Transverse colon (tissue), 4 donors: ENCODE results near the gene MOB1A. TPM values are rescaled to one million over a fixed set of nuclear protein-coding genes. Genes with fewer than 3 reads are reported as not detected.
"Not testable (repeated sequence)": the region's sequence is repeated elsewhere in the genome, so short reads cannot be mapped to it uniquely, and the experiment has no call there.

Experiments used
- DNase-seq: peaks from one replicate; pipeline ENCODE4 v3.0.0-alpha.2; 2019
- H3K27ac ChIP-seq, 4 donors: fragments of 200-600 bp; sonication (generic); 2 replicates each; pipeline ENCODE4 v1.5.1; 2016 to 2018; ENCODE audit warnings: inconsistent platforms in 4 of 4
- H3K27me3 ChIP-seq: fragments of 200-600 bp; sonication (generic); 2 replicates; pipeline ENCODE4 v1.5.1; 2017; ENCODE audit warnings: inconsistent platforms
- H3K36me3 ChIP-seq, 4 donors: fragments of 200-600 bp; sonication (generic); 2 replicates each; pipeline ENCODE4 v1.5.1; 2017 to 2019; ENCODE audit warnings: inconsistent platforms in 4 of 4
- H3K4me1 ChIP-seq, 4 donors: fragments of 200-600 bp; sonication (generic); 2 replicates each; pipeline ENCODE4 v1.5.1; 2017 to 2020; ENCODE audit warnings: inconsistent platforms in 4 of 4
- H3K4me3 ChIP-seq, 4 donors: fragments of 200-600 bp; sonication (generic); 1 replicate in 1 of 4; 2 replicates in 3 of 4; pipeline versions ENCODE4 v1.5.1 to v1.6.1; 2017 to 2019; ENCODE audit warnings: inconsistent platforms in 4 of 4
- H3K9me3 ChIP-seq, 2 donors: fragments of 200-600 bp; sonication (generic); 2 replicates each; pipeline ENCODE4 v1.5.1; 2017 to 2019; ENCODE audit warnings: inconsistent platforms in 2 of 2
- EP300 ChIP-seq: sonication (generic); formaldehyde crosslinking; IDR thresholded peaks from one replicate; pipeline ENCODE4 v1.6.1; 2017; ENCODE audit warnings: antibody characterized with exemption, low read depth
- POLR2A ChIP-seq: fragments of 450-650 bp; IDR thresholded peaks from one replicate; pipeline ENCODE4 v1.6.1; 2016; ENCODE audit warnings: antibody characterized with exemption, mild to moderate bottlenecking, moderate library complexity
- POLR2AphosphoS5 ChIP-seq, 3 donors: sonication (generic); formaldehyde crosslinking; IDR thresholded peaks; one replicate each; pipeline ENCODE4 v1.6.1; 2016; ENCODE audit warnings: antibody characterized with exemption in 3 of 3
- WGBS, 2 donors: methylation state at CpG; one replicate each; pipeline ENCODE4 v1.1.5; 2018; ENCODE audit warnings: low coverage in 1 of 2; 5-methylcytosine and 5-hydroxymethylcytosine counted together
- in situ Hi-C, 4 donors: fragments of 200-750 bp; cut with MboI; loops; one replicate each; pipeline versions ENCODE4 v1.15.0 to v1.15.1; 2017; ENCODE audit warnings: low sequenced_read_pairs in 3 of 4, low pct_ligation_motif_present in 1 of 4, low pct_unique_long_range_greater_than_20kb in 1 of 4
- intact Hi-C: fragments of 100-400 bp; cut with DNase I; formaldehyde crosslinking; loops from one replicate; pipeline ENCODE4 v1.15.1; 2023; ENCODE audit warnings: low total_unique reads
- total RNA-seq, 4 donors: library from RNA; depleted of rRNA; stranded (reverse); fragments of >200 nt; gene quantifications; one replicate each; pipeline ENCODE4 v1.1.0, GENCODE V29; 2016
- TF ChIP-seq, protein P1 (sequence below), 5 experiments: fragments of 200-600 bp in 3 of 5; fragments of 450-650 bp in 2 of 5; sonication (generic) in 3 of 5; IDR thresholded peaks; 1 replicate in 2 of 5; 2 replicates in 3 of 5; pipeline ENCODE4 v1.5.1; 2016 to 2017; ENCODE audit warnings: antibody characterized with exemption in 5 of 5, inconsistent platforms in 3 of 5, mild to moderate bottlenecking in 2 of 5, moderate library complexity in 1 of 5

Gene MOB1A
- total RNA-seq, 4 donors from 2014 or later = 43.0 to 91.9 (median 68.8) TPM

GRCh38 chr2:74191596-74192380, 13.1 kb upstream of the MOB1A start:
- no peak for DNase-seq
- H3K27me3 ChIP-seq = no peaks in the 10 kb centered on the region
- in situ Hi-C loops = no loop called here
- WGBS, 2 donors = 72 to 92% methylated on average over 2 to 6 of the region's 6 CpGs
- no peak for TF ChIP-seq POLR2A
- no peak for TF ChIP-seq EP300
- TF ChIP-seq POLR2AphosphoS5 (IDR thresholded peaks at IDR 0.05) = no peak
- TF ChIP-seq, protein P1, sequence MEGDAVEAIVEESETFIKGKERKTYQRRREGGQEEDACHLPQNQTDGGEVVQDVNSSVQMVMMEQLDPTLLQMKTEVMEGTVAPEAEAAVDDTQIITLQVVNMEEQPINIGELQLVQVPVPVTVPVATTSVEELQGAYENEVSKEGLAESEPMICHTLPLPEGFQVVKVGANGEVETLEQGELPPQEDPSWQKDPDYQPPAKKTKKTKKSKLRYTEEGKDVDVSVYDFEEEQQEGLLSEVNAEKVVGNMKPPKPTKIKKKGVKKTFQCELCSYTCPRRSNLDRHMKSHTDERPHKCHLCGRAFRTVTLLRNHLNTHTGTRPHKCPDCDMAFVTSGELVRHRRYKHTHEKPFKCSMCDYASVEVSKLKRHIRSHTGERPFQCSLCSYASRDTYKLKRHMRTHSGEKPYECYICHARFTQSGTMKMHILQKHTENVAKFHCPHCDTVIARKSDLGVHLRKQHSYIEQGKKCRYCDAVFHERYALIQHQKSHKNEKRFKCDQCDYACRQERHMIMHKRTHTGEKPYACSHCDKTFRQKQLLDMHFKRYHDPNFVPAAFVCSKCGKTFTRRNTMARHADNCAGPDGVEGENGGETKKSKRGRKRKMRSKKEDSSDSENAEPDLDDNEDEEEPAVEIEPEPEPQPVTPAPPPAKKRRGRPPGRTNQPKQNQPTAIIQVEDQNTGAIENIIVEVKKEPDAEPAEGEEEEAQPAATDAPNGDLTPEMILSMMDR (IDR thresholded peaks at IDR 0.05) = no peak
- no peak overlapping the region for H3K4me3 ChIP-seq
- H3K27ac ChIP-seq = no peak overlapping the region
- no peaks in the 10 kb centered on the region for H3K4me1 ChIP-seq
- no peaks in the 10 kb centered on the region for H3K36me3 ChIP-seq
- H3K9me3 ChIP-seq = no peaks in the 10 kb centered on the region
- intact Hi-C loops = no loop called here

DNA sequence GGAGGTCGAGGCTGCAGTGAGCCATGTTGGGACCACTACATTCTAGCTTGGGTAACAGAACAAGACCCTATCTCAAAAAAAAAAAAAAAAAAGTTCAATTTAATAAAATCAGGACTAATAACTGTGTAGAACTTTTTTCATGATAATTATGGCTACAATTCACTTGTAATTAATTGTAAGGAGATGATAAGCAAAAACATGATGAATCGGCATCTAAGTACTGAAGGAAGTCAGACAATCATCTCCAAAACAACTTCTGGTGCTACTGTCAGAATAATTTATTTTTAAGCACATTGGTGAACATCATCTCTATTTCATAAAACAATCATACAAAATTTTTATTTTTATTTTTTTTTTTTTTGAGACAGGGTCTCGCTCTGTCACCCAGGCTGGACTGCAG, 10.0 kb upstream of the MOB1A start:
- no peak overlapping the region for H3K4me3 ChIP-seq
- no peaks in the 10 kb centered on the region for H3K36me3 ChIP-seq
- no peaks in the 10 kb centered on the region for H3K9me3 ChIP-seq
- no peaks in the 10 kb centered on the region for H3K27me3 ChIP-seq
- in situ Hi-C loops (no loop called here), intact Hi-C loops (no loop called here)
- DNase-seq = no peak
- WGBS, 2 donors = 93 to 97% methylated on average over 3 of the region's 3 CpGs
- H3K27ac ChIP-seq = no peak overlapping the region
- no peaks in the 10 kb centered on the region for H3K4me1 ChIP-seq
- TF ChIP-seq POLR2A (no peak), EP300 (no peak), POLR2AphosphoS5 (IDR thresholded peaks at IDR 0.05) (no peak)
- TF ChIP-seq, protein P1 (IDR thresholded peaks at IDR 0.05) = no peak

- intact Hi-C loops = no loop called here
- 83 to 92% methylated on average over 1 to 6 of the region's 6 CpGs for WGBS, 2 donors
- Histone ChIP-seq H3K27ac (no peak overlapping the region), H3K36me3 (no peaks in the 10 kb centered on the region), H3K27me3 (no peaks in the 10 kb centered on the region), H3K4me1 (no peaks in the 10 kb centered on the region), H3K9me3 (no peaks in the 10 kb centered on the region), H3K4me3 (no peak overlapping the region)
- in situ Hi-C loops = no loop called here
- no peak for TF ChIP-seq POLR2A
- TF ChIP-seq POLR2AphosphoS5 (IDR thresholded peaks at IDR 0.05) = no peak
- TF ChIP-seq EP300 = no peak
- TF ChIP-seq, protein P1 (IDR thresholded peaks at IDR 0.05) = no peak
- no peak for DNase-seq
These were observed 9.4 kb upstream of the MOB1A start for GRCh38 chr2:74188018-74188601.

- not testable (repeated sequence) for DNase-seq, H3K36me3 ChIP-seq
- WGBS, 2 donors = 91 to 93% methylated on average over 9 to 15 of the region's 15 CpGs
These were observed 8.0 kb upstream of the MOB1A start for GRCh38 chr2:74186706-74187105.

More at GRCh38 chr2:74186706-74187105, 8.0 kb upstream of the MOB1A start:
- intact Hi-C loops, H3K4me3 ChIP-seq, H3K4me1 ChIP-seq, in situ Hi-C loops, H3K27me3 ChIP-seq, H3K9me3 ChIP-seq: not testable (repeated sequence)
- peak overlapping the region in 3 of 4 donors; percentile 34 to 44 (median 39) for H3K27ac ChIP-seq
